ENCODE data around the gene SCYGR7. TPM values are rescaled to one million over a fixed set of nuclear protein-coding genes. Genes with fewer than 3 reads are reported as not detected.

SCYGR7 gene
- total and polyA plus RNA-seq, 2 of the 13 experiments (the other 11 are each of a cell fraction or from before 2014, with no cell fraction given) = not detected

- no peak overlapping the region for H3K4me3 ChIP-seq (replicated peaks in 1 of 3; ENCODE audit: insufficient read depth in 1 of 3, low read depth in 2 of 3, low read length in 3 of 3)
- in situ Hi-C loops (cut with HindIII; ENCODE audit: extremely low pct_ligation_motif_present, low pct_unique_long_range_greater_than_20kb) (no loop called here), intact Hi-C loops (cut with micrococcal nuclease; ENCODE audit: unreplicated experiment) (no loop called here)
- ATAC-seq = peak; percentile 71
- no peak overlapping the region for H2AFZ ChIP-seq (ENCODE audit: low read length)
- peak; percentile 55 for DNase-seq (ENCODE audit: low spot score)
- FAIRE-seq = peak; percentile 18
- H3K4me1 ChIP-seq (ENCODE audit: insufficient read depth, low read length) = peaks cover 30% of the 10 kb centered on the region
- H4K20me1 ChIP-seq (ENCODE audit: insufficient read depth, low read length) = no peaks in the 10 kb centered on the region
- H3K9ac ChIP-seq (ENCODE audit: insufficient read depth, low read depth, low read length) = no peak overlapping the region
- no peaks in the 10 kb centered on the region for H3K27me3 ChIP-seq (ENCODE audit: control insufficient read depth in 1 of 2, insufficient read depth in 2 of 2, low read length in 2 of 2)
- no peaks in the 10 kb centered on the region for H3K9me3 ChIP-seq (ENCODE audit: low read length)
- no peaks in the 10 kb centered on the region for H3K36me3 ChIP-seq (replicated peaks in 1 of 2; ENCODE audit: control insufficient read depth in 1 of 2, insufficient read depth in 2 of 2, low read length in 2 of 2)
- H3K4me2 ChIP-seq (ENCODE audit: low read depth, low read length) = 0 out of 2 replicates have a peak overlapping the region, but pooled peaks have one; percentile 14
- H3K79me2 ChIP-seq (ENCODE audit: insufficient read depth, low read length) = no peaks in the 10 kb centered on the region
- POLR2A ChIA-PET = no interaction called here
- BruUV-seq (replicated peaks) = no TSS peak
- no peak overlapping the region for H3K27ac ChIP-seq (ENCODE audit: extremely low read length, insufficient read depth, low read length)
- 11% methylated on average over 4 of the region's 4 CpGs for WGBS (ENCODE audit: low lambda C conversion rate)
- CTCF ChIA-PET (ENCODE audit: low intra/inter-chr PET ratio, low total read pairs) = no interaction called here
- no peak for TF ChIP-seq HNF1B (CRISPR knock-in tag; IDR thresholded peaks at IDR 0.05)
- TF ChIP-seq ZXDC (CRISPR knock-in tag; IDR thresholded peaks at IDR 0.05) = no peak
- TF ChIP-seq KDM5B (CRISPR knock-in tag; IDR thresholded peaks at IDR 0.05; ENCODE audit: borderline replicate concordance) = no peak
- no peak for TF ChIP-seq NR2C2 (CRISPR knock-in tag; IDR thresholded peaks at IDR 0.05; ENCODE audit: borderline replicate concordance)
- TF ChIP-seq USF2 (IDR thresholded peaks at IDR 0.05; ENCODE audit: low read depth, low read length) = no peak
- TF ChIP-seq USF2 (CRISPR knock-in tag; IDR thresholded peaks at IDR 0.05; ENCODE audit: borderline replicate concordance) = no peak
- TF ChIP-seq ZNF839 (CRISPR knock-in tag; IDR thresholded peaks at IDR 0.05; ENCODE audit: borderline replicate concordance) = no peak
- no peak for TF ChIP-seq DPF2 (CRISPR knock-in tag; IDR thresholded peaks at IDR 0.05; ENCODE audit: borderline replicate concordance, low read depth)
- TF ChIP-seq KDM5A (IDR thresholded peaks at IDR 0.05; ENCODE audit: borderline replicate concordance, low read length) = no peak
- TF ChIP-seq ZHX1 (CRISPR knock-in tag; IDR thresholded peaks at IDR 0.05; ENCODE audit: low read depth) = no peak
- no peak for TF ChIP-seq RFXAP (CRISPR knock-in tag; IDR thresholded peaks at IDR 0.05; ENCODE audit: borderline replicate concordance)
- no peak for TF ChIP-seq ZNF160 (CRISPR knock-in tag; IDR thresholded peaks at IDR 0.05)
- TF ChIP-seq THRA (CRISPR knock-in tag; IDR thresholded peaks at IDR 0.05; ENCODE audit: borderline replicate concordance) = 0 out of 2 replicates have a peak, but pooled peaks have one; percentile 32
These were observed 24.8 kb upstream of the SCYGR7 start for GRCh38 chr2:227703280-227703732.
